Erythroblast (primary cell): Measurements from ENCODE around the gene CSNK2A3.

Experiments
- GATA1 ChIP-seq: IDR thresholded peaks from 2 replicates; pipeline ENCODE4 v1.6.1; 2011; ENCODE audit warnings: low read depth, mild to moderate bottlenecking, control low read depth, low read length, moderate library complexity
- POLR2A ChIP-seq: IDR thresholded peaks from 2 replicates; pipeline ENCODE4 v1.6.1; 2011; ENCODE audit warnings: mild to moderate bottlenecking, low read length

GRCh38 chr11:11390068-11390771 lies 37.2 kb upstream of the CSNK2A3 start:
- TF ChIP-seq POLR2A (no peak), GATA1 (no peak)
